Stimulated activated CD4-positive, alpha-beta T cell treated with anti-CD3 and anti-CD28 coated beads, Interleukin-4, amount 100 ng/mL, for 48 hours (primary cell): ENCODE measurements around the gene TMC5.
"Not testable (repeated sequence)": the region's sequence is repeated elsewhere in the genome, so short reads cannot be mapped to it uniquely, and the experiment has no call there.

Experiments
- DNase-seq, 2 donors: peaks; one replicate each; pipeline ENCODE4 v3.0.0-alpha.2; 2020; ENCODE audit warnings: low read depth in 2 of 2

TMC5 gene

DNA sequence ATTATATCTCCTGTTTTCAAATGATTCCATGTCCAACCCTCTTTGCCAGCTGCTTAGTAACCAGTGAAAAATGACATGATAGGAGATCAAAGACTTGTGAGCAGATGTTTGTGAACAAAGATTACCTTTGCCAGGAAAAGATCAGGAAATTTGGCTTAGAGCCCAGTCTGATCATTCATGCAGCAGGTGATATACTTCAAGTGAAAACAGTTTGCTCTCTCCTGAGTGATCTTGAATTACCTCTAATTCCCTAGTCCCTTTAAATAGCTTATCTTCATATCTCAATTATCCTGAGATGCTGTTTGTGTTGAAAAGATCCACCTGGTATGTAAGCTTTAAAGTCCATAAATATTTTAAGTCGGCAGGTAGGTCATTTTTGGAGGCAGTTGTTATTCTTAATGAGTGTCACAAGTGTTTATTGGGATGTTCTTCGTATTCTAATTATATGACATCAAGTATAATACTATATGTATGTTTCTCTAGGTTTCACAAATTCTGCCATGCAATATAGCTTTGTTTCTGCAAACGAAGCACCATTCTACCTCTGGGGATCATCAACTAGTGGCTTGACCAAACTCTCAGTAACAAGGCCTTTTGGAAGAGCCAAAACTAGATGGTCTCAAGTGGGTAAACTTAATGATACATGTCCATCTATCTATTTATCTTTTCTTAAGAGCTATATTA, 124.6 kb downstream of the TMC5 start:
- DNase-seq, result no peak

DNA sequence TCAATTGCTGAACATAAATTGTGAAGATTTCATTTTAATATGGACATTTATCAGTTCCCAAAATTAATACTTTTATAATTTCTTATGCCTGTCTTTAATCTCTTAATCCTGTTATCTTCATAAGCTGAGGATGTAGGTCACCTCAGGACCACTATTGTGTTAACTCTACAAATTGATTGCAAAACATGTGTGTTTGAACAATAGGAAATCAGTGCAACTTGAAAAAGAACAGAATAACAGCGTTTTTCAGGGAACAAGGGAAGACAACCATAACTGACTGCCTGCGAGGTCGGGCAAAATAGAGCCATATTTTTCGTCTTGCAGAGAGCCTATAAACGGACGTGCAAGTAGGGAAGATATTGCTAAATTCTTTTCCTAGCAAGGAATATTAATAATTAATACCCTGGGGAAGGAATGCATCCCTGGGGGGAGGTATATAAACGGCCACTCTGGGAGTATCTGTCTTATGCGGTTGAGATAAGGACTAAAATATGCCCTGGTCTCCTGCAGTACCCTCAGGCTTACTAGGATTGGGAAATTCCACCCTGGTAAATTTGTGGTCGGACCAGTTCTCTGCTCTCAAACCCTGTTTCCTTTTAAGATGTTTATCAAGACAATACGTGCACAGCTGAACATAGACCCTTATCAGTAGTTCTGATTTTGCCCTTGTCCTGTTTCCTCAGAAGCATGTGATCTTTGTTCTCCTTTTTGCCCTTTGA, 125.8 kb downstream of the TMC5 start:
- not testable (repeated sequence) for DNase-seq

DNA sequence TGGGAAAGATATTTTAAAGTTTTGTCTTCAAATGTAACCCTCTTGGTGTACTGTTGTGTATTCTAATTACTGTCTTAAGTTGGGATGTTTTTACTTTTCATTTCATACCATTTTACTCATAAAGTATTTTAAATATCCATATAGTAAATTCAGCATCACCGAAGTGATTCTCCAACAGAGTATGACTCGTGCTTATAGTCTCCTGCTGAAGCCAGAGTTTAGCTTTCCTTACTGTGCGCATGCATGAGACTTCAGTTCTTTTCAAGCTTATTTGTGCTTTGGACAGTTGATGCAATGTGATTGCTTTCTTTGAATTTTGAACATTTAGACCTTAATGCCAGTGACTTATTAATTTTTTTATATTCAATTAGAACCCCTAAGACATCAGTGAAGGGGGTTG, 130.5 kb downstream of the TMC5 start:
- DNase-seq, result no peak
